HG03039 (cell line): ENCODE results near the gene TXNDC9.
"Not testable (repeated sequence)": the region's sequence is repeated elsewhere in the genome, so short reads cannot be mapped to it uniquely, and the experiment has no call there.

Source experiments
- ATAC-seq: cut with Tn5 transposase; IDR thresholded peaks from one replicate; pipeline ENCODE4 v1.9.1; 2021; ENCODE audit warnings: mild to moderate bottlenecking, moderate library complexity; ENCODE audit not compliant: unreplicated experiment

Gene TXNDC9

GRCh38 chr2:99335911-99336803, at the start of gene TXNDC9:
Gene TXNDC9, minus strand, starts transcription at chr2:99336333. Its CDS starts 3,123 bp downstream, at chr2:99333210.
- ATAC-seq: peak; percentile 72

DNA sequence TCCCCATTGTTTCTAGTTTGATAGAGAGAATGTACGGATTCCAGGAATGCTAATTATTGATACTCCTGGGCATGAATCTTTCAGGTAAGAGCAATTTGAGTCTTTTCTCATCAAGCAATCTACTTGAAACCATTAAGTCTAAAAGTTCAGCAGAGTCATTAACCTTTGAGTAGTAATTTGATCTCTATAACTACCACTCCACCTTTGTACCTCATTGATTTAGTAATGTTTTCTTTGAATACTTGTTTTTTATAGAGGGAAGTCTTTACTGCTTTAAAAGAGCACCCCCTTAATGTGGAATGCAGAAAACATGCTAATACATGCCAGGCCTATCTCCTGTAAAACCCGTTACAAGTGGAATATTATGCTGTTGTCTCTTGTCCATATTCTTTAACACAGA, 46.0 kb upstream of the TXNDC9 start:
- no peak for ATAC-seq

GRCh38 chr2:99380376-99381010, 44.4 kb upstream of the TXNDC9 start:
- ATAC-seq: no peak

DNA sequence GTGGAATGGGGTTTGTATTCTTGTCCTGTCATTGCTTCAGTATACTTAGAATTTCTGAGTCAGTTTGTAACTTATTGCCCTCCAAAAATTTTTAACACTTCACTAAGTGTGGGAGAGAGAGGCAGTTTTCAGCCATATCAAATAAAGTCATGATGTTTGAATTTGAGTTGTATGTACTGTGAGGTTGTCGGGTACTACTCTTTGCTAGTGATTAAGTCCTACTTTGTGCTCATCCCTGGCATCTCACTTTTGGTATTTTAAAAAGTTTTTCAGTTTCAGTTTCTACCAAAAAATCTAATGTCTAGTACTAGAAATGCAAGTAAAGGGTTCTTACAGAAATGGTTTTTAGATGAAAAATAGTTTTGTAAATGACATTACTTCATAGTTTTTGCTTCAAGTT, 41.7 kb upstream of the TXNDC9 start:
- ATAC-seq: no peak

DNA sequence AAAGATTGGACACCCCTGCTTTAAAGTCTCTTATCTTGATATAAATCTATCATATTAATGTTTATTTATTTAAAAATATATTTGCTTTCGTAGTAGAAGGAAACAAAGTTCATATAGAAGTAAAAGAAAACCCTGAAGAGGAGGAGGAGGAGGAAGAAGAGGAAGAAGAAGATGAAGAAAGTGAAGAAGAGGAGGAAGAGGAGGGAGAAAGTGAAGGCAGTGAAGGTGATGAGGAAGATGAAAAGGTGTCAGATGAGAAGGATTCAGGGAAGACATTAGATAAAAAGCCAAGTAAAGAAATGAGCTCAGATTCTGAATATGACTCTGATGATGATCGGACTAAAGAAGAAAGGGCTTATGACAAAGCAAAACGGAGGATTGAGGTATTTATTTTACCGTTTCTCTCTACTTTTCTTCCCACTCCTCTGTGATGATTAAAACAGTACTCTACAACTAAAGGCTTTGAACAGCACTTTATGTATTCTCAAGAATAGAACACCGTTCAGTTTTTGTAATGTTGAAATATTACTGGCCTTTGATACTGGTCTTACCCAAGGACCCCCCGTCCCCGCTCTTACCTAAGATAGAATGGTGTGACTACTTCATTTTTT, 40.2 kb upstream of the TXNDC9 start:
- ATAC-seq: no peak

- no peak for ATAC-seq
These were observed 38.6 kb upstream of the TXNDC9 start for GRCh38 chr2:99374747-99375146.

GRCh38 chr2:99373144-99373543, 37.0 kb upstream of the TXNDC9 start:
- no peak for ATAC-seq

- ATAC-seq: not testable (repeated sequence)
These were observed 32.7 kb upstream of the TXNDC9 start for GRCh38 chr2:99368854-99369253.

- ATAC-seq: no peak
These were observed 29.5 kb upstream of the TXNDC9 start for GRCh38 chr2:99365661-99366060.

GRCh38 chr2:99356853-99357252, 20.7 kb upstream of the TXNDC9 start:
- no peak for ATAC-seq

GRCh38 chr2:99354825-99355224, 18.7 kb upstream of the TXNDC9 start:
- not testable (repeated sequence) for ATAC-seq

- ATAC-seq: no peak
These were observed 17.9 kb upstream of the TXNDC9 start for GRCh38 chr2:99354070-99354469.

- ATAC-seq: no peak
These were observed 14.1 kb upstream of the TXNDC9 start for GRCh38 chr2:99350194-99350593.

DNA sequence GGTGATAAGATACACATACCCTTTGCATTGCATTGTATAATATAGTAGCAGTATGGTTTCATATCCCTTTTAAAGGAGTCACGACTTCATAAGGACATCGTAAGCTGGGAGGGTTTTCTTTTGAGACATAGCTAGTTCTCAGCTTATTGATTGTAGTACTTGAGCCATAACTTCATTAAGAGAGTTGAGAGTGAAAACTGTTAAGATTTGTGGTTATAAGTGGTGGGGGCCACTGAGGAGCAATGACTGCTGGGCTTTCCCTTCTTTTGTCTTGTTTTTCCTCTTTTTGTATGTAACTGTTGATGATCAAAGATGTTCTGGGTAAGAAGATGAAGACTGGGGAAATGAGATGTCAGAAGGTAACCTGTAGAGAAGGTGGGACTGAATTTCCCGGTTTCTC, 12.0 kb upstream of the TXNDC9 start:
- ATAC-seq: no peak

DNA sequence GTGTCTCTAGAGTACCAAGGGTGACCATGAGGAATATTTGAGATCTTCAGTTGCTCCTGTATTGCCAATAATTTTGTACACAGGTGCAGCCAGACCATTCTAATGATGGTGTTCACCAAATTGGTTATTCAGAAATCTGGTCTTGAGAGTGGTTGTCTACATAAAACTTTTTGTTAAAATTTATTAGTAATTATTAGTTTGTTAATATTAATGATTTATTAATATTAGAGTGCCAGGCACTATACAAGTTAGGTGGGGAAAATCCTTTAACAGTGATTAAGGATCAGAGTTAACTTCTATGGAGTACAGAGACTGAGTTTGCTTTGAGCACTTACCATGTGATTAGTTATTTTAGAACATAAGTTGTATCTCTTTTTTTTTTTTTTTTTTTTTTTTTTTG, 10.1 kb upstream of the TXNDC9 start:
- ATAC-seq: no peak

- ATAC-seq: not testable (repeated sequence)
These were observed 9.3 kb upstream of the TXNDC9 start for GRCh38 chr2:99345446-99345845.

DNA sequence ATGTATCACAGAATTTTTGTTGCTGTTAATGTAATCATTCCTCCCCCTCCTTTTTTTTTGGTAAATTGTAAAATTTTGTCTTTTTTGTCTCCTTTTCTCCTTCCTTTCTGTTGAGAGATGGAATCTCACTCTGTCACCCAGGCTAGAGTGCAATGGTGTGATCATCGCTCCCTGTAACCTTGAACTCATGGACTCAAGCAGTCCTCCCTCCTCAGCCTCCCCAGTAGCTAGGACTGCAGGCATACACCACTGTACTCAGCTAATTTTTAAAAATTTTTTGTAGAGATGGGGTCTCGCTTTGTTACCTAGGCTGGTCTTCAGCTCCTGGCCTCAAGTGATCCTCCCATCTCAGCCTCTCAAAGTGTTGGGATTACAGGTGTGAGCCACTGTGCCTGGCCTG, 6.4 kb upstream of the TXNDC9 start:
- no peak for ATAC-seq

GRCh38 chr2:99340669-99341236, 4.6 kb upstream of the TXNDC9 start:
- no peak for ATAC-seq

- no peak for ATAC-seq
These were observed 2.0 kb upstream of the TXNDC9 start for GRCh38 chr2:99338029-99338585.

DNA sequence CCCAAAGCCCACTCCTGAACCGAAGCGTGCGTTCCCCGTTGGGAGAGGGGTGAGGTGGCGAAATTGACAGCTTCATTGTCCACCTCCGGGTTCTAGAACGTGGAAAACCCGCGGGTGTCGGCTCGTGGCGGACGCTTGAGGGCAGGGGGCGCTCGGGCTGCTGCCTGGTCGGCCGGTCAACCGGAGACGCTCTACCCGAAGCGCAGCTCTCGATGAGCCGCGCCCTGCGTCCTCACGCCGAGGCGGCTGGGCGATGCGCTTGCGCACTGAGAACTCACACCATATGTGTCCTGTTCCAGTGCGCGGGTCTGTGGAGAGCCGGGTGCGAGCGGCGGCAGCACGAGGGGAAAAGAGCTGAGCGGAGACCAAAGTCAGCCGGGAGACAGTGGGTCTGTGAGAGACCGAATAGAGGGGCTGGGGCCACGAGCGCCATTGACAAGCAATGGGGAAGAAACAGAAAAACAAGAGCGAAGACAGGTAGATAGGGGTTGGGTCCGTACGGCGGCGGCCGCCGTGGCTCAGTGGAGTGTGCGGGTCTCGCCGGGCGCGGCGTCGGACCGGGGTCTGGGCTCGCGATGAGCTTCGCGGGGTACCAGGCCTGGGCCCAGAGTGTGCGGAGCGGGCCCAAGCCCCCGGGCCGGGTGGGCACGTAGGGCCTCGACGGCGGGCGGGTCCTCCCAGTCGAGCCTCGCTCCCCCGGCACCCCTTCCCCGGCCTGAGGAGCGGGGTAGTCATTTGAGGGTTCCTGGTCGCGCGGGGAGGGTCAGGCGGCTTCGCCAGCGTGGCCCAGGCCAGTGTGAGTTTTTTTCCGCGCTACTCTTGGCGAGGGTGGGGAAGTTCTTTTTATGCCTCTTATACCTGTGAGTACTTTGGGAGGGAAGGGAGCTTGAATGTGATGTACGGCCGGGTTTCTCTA, 1.2 kb upstream of the TXNDC9 start, which contains the start of gene EIF5B:
TSS of gene EIF5B (plus strand) at position 277 of the 916 bp plus-strand sequence. CDS start at position 443, 166 bp downstream.
- peak; percentile 57 for ATAC-seq
